Rectal smooth muscle tissue (tissue), 1 donor: ENCODE results near the gene TMEM121.
"Not testable (repeated sequence)": the region's sequence is repeated elsewhere in the genome, so short reads cannot be mapped to it uniquely, and the experiment has no call there.

ENCODE experiments used
- H3K27ac ChIP-seq: one replicate; pipeline ENCODE4 v1.7.0; 2013; ENCODE audit warnings: low read depth, low read length, inconsistent platforms
- H3K27me3 ChIP-seq: one replicate; pipeline ENCODE4 v1.7.0; 2013; ENCODE audit warnings: low read length; ENCODE audit not compliant: control insufficient read depth, insufficient read depth
- H3K36me3 ChIP-seq: one replicate; pipeline ENCODE4 v1.7.0; 2013; ENCODE audit warnings: low read length; ENCODE audit not compliant: control insufficient read depth, insufficient read depth
- H3K4me1 ChIP-seq: one replicate; pipeline ENCODE4 v1.7.0; 2013; ENCODE audit warnings: low read length; ENCODE audit not compliant: control insufficient read depth, insufficient read depth
- H3K4me3 ChIP-seq: one replicate; pipeline ENCODE4 v1.7.0; 2013; ENCODE audit warnings: low read length
- H3K9ac ChIP-seq: one replicate; pipeline ENCODE4 v1.7.0; 2013; ENCODE audit warnings: low read length

The TMEM121 gene

DNA sequence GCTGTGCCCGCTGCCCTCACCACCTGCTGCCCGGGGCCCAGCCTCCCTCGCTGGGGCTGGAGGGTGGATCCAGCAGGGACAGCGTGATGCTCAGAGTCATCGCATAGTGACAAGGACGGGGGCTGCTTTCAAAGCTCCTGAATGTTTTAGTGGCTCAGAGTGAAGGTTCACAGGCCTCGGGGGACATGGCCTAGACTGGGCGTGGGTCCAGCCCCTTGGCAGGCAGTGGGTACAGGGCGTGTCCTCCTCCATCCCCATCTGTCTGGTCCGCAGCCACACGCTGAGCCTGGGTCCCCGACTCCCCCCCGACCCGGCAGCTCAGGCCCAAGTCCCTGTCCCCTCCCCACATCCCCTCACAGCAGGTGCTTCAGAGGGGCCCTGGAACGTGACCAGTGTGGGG, 52.8 kb downstream of the TMEM121 start:
- H3K9ac ChIP-seq, H3K27me3 ChIP-seq, H3K36me3 ChIP-seq, H3K27ac ChIP-seq, H3K4me1 ChIP-seq, H3K4me3 ChIP-seq: not testable (repeated sequence)
